Left hindlimb (tissue), 1 donor: ENCODE measurements around the gene ACTG1.

Source experiments
- DNase-seq: peaks from one replicate; pipeline ENCODE4 v3.0.0-alpha.2; 2018

ACTG1 gene

DNA sequence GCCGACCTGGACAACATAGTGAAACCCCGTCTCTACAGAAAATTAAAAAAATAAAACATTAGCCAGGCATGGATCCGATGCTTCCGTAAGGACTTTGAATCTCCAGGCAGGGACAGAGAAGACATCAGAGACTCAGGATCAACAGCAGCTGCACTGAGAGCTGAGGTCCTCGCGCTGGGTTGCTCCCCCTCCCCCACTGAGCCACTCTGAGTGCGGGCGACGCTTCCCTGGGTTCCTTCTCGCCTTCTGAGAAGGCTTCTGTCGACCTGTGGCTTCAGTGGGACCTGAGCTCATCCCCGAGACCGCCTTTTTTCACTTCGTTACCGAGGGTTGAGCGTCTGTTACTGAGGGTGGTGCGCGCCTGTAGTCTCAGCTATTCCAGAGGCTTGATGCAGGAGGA lies 20.4 kb downstream of the ACTG1 start:
- no peak for DNase-seq

DNA sequence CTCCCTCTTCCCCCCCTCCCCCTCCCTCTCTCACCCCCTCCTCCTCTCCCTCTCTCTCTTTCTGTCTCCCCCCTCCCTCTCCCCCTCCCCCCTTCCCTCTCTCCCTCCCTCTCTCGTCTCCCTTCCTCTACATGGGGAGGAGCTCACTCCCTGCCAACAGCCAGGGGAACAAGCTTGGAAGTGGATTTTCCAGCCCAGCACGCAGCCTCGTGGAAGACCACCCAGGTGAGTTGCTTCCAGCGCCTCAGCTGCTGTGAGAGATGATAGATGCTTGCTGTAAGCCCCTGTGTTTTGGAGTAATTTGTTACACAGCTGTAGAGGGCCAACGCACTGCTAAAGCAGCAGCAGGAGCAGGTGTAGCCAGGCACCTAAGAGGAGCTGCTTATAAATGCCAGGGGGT lies 20.8 kb downstream of the ACTG1 start:
- no peak for DNase-seq

DNA sequence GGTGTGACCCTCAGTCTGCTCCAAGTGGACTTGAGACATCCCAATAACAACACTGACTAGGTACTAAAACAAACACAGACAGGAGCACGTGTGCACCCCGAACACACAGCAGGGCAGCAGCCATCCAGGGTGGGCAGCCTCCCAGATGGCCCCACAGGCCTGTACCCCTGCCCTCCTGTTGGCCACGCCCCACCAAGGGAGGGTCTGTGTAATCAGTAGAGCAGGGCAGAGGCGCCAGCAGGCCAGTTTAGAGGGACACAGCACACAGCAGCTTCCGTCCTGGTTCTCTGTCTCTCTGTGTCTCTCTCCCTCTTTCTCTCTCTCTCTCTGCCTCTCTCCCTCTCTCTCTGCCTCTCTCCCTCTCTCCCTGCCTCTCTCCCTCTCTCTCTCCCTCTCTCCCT lies 21.4 kb downstream of the ACTG1 start:
- no peak for DNase-seq

DNA sequence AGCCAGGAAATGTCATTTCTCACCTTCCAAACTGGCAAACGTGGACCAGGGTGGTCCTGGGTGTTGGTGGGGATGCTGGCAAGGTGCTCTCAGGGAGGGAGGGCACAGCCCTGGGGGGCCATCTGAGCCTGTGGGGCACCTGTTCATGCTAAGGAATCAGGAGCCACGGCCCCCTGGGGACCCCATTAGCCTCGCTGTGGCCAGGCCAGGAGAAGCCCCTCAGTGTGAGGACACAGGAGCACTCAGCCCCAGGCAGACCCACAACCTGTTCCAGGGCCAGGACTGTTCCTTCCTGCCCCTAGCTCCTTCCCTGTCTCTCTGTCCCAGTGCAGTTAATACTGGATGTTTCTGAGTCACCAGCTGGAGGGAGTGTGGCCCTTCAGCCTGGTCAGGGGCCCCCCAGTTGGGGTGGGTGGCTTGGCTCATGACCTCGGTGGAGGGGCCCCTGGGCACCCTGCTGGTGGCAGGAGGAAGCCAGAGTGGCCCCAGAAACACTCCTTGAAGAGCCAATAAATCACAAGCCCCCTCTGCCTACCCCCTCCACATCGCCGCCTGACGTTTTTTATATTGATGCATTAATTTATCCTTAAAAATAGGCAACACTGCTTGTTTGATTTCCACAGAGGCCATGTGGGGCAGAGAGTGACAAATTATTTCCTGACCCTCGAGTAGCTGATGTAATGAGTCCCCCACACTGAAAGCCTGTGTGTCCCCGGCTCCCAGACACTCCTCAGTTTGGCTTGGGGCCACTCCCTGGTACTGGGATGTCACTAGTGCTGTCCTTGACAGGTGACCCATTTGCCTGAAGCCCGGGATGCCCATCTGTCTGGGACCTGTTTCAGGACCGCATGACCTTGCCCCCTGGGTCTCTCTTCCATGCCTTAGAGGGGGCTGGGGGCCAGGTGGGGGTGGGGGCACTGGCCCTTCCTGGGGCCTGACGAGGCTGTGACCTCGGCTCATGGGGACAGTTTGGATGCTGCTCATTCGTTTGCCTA lies 22.3 kb downstream of the ACTG1 start:
- DNase-seq, result no peak

DNA sequence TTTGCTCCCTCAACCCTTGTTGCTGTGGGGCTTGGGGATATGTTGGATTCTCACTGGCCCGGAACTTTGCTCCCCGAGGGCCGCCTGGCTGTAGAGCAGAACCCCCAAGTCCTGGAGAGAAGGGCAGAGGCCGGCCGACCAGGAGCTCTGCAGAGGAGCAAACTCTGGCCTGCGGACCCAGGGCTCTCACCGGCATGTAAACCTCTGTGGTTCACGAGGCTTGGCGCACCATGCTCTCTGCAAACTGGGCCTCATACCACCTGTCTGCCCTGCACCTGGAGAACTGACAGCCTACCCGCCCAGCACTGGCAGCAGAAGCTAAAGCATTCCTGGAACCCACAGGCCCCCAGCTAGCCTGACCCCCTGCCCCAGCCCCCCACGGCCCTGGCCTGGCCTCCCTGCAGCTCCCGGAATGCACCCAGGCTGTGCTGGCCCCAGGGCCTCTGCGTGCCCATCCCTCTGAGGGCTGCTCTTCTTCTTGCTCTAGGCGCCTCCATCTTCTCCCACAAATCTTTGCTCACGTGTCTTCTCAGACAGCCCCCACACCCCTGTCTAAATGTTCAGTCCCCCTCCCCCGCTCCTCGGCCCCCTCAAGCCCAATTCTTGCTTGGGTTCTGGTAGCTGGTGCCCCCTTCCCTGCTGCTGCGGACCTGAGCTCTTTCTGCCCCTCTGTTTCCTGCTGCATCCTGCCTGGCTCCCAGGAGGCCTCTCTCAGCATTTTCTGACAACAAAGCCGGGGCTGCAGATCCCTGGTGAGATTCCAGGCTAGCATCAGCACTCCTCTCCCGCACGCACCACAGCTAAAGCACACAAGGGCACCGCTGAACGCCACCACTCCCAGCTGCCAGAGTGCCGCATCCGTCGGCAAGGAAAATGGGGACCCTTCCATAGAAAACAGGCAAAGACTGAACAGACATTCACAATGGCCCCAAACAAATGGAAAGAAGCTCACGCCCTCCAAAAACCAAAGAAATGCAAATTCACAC lies 23.3 kb downstream of the ACTG1 start:
- DNase-seq, result no peak

DNA sequence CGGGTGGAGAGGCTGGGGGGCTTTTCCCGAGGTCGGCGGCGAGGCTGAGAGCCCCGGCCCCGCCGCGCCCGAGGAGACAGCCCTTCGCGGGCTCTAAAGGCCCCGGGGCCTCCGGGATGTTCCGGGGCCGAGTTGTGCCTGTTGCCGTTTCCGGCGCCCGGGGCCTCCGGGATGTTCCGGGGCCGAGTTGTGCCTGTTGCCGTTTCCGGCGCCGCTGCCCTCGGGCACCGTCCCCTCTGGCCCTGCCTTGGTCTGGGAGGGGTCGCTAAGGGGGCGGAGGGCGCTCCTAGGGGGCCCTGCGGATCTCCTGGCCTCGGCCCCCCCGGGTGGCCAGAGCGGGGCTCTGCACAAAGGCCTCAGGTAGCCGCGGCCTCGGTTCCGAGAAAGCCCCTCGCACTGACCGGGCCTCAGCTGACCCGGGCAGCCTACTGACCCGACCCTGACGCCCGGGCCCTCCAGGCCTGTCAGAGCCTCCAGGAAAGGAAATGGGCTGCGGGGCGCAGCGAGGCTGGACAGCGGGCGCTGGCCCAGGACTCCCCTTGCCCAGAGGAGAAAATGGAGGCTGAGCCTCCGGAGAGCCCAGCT lies 24.2 kb downstream of the ACTG1 start:
- DNase-seq, result no peak

DNA sequence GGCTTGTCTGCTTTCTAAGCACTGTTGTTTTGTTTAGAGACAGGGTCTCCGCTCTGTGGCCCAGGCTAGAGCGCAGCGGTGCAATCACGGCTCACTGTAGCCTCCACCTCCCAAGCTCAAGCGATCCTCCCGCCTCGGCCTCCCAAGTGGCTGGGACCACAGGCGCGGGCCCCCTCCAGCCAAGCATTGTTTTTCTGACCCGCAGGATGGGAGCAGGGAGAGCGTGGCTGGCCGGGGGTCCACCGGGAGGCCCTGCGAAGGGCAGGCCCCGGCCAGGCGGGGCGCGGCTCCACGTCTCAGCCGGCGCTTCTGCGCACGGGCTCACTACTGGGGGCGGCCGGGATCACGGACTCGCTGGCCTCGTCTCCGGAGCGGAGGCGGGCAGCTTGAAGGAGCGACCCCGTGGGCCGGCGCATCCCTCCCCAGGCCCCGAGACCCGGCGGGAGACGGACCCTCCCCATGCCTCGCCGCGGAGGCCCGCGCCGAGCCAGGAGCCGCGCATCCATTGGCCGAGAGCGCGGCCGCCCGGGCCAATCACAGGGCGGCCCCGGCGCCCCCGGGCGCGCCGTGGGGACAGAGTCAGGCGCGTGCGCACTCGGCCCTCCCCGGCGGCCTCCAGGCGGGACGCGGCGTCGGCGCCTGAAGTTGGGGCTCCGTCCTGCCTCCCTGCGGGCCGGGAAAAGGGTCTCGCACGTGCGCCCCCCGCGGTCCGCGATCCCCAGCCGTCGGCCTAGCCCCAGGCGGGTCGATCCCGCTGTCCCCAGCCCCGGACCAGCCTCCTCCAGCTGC lies 24.9 kb downstream of the ACTG1 start:
- DNase-seq, result peak; percentile 85

DNA sequence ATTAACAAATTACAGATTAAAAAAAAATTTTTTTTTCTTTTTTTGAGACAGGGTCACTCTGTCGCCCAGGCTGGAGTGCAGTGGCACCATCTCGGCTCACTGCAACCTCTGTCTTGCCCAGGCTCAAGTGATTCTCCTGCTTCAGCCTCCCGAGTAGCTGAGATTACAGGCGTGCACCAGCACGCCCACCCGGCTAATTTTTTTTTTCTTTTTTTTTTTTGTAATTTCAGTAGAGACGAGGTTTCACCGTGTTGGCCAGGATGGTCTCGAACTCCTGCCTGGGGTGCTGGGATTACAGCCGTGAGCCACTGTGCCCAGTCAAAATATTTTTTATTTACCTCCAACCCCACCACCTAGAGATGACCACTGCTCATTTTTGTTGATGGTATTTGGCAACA lies 25.5 kb downstream of the ACTG1 start:
- no peak for DNase-seq

DNA sequence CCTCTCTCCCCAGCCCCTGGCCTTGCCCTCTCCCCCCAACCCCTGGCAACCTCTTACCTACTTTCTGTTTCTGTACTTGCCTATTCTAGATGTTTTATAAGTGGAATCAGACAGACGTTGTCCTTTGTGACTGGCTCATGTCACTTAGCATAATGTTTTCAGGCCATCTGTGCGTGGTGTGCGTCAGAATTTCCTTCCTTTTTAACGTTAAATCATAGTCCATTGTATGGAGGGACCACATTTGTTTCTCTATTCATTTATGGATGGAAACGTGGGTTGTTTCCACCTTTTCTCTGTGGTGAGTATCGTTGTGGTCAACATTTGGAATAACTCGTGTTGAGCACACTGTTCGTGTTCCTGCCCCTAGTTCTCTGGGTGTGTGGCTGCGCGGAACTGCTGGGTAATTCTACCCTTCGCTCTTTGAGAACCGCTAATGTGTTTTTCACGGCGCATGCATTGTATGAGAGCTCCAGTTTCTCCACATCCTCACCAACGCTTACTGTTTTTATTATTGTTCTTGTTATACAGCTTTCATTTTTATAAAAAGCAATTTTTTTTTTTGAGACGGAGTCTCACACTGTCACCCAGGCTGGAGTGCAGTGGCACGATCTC lies 26.3 kb downstream of the ACTG1 start:
- no peak for DNase-seq

DNA sequence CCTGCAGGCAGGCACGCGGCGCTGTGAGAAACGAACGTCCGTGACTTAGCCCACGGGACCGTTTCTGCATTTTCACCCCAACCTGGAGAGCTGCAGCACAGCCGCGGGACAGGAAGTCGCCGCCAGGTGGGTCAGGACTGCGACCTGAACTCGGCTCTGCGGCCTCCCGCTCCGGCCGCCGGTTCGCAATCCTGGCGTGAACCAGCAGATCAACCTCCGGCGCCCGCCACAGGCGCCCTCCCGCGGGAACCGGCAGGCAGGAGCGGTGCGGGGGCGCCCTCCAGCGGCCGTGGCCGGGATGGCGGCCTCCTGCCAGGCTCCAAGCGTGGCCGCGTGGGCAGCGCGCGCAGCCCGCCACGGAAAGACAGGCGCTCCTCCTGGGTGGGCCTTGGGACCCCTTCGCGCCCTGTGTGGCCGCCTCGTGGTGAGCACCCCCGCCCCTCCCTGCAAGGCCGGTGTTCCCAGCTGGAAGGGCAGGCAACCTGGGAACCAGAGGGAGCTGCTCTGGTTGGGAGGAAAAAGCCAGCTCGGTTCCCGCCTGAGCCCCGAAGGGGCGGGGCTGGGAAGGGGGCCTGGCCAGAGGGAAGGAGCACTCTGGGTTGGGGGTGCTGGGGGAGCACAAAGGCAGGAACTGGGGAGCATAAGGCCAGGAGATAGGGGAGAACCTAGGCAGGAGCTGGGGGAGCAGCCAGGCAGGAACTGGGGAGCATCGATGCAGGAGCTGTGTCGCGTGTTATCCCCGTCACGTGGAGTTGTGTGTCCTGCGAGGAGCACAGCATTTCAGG lies 28.2 kb downstream of the ACTG1 start:
- peak; percentile 90 for DNase-seq

DNA sequence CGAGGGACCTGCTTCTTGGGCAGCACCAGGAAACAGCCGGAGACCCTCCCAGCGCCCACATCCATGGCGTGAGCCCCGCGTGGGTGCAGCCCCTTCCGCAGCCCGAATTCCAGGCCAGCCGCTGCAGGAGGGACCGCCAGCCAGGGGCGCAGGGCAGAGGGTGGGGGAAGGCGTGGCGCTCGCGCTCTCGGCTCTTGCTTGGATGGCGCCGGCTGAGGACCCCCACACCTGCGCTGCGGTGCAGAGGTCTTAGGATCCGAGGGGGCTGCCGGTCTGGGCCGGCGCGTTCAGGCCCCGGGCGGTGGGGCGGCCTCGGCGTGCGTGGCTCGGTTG lies 28.8 kb downstream of the ACTG1 start:
- no peak for DNase-seq

DNA sequence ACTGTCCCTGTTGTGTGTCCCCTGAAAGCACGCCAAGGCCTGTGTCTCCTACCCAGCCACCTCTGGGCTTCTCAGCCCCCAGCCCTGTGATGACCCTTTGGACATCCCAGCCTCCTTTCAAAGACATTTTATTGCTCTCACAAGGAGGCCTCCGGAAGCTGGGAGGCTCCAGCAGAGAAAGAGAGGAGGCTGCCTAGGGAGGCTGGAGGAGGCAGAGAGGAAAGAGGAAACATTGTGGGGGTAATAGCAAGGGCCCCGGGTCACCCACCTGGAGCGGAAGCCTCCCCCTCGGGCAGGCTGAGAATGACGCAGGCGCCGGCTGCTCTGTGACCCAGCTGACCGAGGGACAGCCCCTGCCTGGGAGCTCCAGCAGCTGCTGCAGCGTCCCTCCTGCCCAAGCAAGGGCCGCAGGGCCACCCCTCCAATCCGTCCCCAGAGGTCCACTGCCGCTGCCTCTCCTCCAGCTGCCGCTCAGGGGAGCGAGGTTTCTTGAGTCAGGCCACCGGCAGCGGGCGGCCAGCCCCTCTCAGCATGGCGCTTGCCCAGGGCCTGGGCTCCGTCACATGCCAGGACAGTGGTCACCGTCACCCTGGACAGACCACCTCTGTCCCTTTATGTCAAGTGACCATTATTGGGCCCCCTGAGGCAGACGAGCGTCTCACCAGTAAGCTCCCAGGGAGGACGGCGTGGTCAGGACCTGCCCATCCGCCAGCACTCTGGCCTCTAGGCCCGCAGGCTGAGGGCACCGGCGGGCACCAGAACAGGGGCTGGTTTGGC lies 29.3 kb downstream of the ACTG1 start:
- peak; percentile 79 for DNase-seq

DNA sequence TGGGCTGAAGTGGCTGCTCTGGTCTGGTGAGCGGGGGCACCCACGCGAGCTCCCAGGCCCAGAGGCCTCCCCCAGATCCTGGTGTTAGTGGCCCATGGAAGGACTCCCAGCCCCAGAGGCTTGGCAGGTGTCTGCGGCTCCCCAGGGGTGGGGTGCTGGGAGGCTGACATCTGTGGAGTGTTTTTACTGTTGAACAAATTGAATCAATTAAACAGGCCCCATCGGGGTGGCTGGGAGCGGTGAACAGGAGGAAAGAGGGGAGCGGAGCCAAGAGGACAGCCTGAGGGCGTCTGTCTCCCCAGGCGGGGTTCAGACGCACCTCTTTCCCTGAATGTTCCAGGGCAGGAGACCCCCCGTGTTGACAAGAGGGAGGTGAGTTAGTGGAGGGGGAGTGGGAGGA lies 29.9 kb downstream of the ACTG1 start:
- DNase-seq, result no peak

DNA sequence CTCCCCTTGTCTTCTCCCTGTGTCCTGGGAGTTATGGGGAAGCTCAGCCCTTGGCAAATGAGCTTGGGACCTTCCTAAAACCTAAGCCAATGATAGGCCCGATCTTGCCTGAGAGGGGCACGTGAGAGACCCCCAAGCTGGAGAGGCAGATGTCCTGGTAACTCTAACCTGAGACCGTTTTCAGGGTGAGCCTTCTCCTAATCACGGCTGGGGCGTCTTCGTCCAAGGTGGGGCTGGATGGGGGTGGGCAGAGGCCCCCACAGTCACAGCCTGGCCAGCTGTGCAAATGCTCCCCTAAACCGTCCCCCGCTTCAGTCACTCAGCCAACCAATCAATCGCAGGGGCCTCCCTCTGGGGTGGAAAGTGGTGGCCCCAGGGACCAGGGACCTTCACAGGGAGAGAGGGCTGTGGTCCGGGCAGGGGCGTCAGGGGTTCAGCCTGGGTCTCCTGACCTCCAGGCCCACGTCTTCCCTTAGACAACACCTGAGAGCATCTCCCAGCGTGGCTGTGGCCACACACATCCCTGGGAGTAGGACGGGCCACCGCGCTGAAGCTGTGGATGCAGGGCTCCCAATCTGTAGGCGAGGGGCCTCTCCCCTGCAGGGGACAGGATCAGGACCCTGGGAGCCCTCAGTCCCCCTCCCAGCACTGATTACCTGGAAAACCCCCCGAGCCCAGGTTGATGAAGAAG lies 30.6 kb downstream of the ACTG1 start:
- no peak for DNase-seq

DNA sequence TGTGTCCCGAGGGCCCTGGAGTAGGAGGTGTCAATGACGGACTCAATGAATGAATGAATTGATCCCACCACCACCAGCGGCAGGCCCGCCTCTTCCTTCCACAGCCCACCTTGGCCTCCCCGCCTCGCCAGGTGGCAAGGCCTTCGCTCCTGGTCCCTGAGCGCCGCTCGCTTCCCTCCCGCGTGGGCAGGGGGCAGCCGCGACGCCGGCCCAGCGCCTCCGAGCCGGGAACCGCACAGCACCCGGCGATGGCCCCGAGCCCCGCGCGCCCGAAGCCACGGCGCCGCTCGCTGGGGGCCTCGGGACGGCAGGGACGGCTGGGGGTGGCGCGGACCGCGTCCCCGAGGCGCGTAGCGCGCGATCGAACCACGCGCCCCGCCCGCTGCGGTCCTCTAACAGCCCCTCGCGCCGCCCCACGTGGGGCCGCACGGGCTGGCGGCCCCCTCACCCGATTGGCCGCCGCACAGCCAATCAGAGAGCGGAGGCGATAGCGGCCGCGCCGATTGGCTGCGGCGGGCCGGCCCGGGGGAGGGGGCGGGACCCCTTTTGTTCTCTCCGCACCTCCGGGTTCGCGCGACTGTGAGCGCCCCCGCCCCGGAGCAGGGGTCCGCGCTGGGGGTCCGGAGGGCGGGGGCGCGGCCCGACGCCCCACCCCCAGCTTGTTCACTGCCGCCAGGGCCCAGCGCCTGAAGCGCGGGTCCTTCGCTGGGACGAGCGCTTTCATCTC lies 31.4 kb downstream of the ACTG1 start:
- peak; percentile 88 for DNase-seq

DNA sequence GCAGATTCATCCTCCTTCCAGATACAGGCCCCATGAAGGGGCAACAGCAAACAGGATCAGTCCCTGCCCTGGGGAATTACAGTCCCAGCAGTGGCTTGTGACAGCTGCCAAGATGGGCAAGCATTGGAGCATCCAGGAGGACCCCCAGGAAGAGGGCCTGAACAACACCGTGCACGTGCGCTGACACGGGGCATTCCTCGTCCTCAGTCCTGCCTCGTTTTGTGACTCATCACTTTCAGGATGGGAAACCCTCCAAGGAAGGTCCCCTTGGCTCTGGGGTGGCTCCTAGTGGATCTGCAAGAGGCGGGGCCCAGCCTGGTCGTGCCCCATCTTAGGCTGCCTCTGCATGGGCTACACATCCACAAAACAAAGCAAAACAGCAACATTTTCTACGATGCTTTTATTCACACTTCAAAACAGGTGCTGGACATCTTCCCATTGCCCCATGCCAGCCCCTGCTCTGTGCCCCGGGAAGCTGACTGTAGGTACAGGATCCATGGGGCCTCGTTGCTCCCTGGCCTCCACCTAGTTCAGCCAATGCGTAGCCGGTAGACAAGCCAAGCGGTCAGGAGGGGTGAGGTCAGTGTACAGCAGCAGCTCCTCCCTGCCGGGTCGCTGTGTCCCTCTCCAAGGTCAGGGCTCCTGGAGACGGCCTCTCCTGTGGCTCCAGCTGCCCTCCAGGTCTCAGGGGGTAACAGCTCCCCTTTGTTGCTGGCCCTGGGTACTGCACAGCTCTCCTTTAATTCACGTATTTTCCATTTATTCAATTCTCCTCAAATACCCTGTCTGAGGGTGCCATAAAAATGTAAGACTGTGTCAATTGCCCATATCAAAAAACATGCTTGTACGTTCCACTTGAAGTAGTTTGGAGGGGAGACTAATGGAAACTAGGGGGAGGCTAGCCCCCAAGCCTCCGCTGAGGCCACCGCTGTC lies 32.2 kb downstream of the ACTG1 start:
- no peak for DNase-seq

DNA sequence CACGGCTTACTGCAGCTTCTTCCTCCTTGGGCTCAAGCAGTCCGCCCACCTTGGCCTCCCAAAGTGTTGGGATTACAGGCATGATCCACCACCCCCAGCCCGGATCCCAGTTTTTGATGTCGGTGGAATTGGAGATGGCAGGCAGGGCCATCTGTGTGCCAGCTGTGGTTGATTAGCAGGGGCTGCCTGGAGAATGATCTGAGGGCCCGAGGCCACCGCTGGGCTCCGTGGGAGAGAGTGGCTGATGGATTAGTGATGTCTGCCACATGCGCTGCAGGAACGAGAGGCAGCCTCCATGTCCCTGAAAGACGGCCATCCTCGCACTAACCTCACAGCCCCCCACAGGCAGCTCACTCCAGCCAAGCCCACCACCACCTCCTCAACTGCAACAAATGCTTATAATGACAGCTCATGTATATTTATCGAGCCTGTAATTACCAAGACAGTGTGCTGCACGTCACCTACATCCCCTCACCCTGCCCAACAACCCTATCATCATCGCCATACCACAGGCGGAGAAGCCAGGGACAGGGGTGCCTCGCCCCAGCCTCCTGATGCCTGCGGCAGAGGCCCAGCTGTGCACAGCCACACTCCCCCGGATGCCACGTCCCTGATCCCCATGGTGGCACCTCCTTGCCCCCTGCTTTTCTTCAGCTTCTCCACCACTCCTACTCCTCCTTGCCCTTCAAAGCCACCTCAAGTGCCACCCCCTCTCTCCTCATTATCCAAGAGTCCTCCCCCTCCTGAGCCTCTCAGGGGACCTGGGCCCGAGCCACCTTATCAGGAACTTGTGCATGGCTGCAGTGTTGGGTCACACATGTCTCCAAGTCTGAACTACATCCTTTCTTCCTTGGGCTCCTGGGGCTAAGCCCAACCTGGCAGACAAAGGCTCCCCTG lies 33.2 kb downstream of the ACTG1 start:
- DNase-seq, result peak; percentile 64
